HepG2 (cell line): ENCODE measurements around the gene RTP3. TPM values are rescaled to one million over a fixed set of nuclear protein-coding genes. Genes with fewer than 3 reads are reported as not detected.

Experiments used
- ATAC-seq: fragments of 200-7000 bp; cut with Tn5 transposase; 3 replicates; pipeline ENCODE4 v1.9.1; 2020; ENCODE audit warnings: mild to moderate bottlenecking, moderate library complexity
- BruUV-seq: library from RNA; stranded (reverse); fragments of 400-500 nt; replicated peaks from 2 replicates; lab custom pipeline; 2021; lab: Mats Ljungman, UMichigan
- CTCF ChIA-PET: fragments of 300-600 bp; formaldehyde crosslinking; extraction: SDS; loops from one replicate; lab custom pipeline; 2021; ENCODE audit warnings: low total read pairs, inconsistent platforms, low intra/inter-chr PET ratio; lab: Yijun Ruan, JAX
- POLR2A ChIA-PET: fragments of 350-600 bp; sonication (Branson Sonifier 250); formaldehyde crosslinking; loops from one replicate; lab custom pipeline; 2020; ENCODE audit warnings: antibody characterized with exemption, inconsistent platforms; lab: Yijun Ruan, JAX
- DNase-seq: peaks from one replicate; pipeline ENCODE4 v3.0.0-alpha.2; 2015; ENCODE audit warnings: low spot score
- FAIRE-seq: peaks from 3 replicates; lab custom pipeline; 2011; peaks lifted over from hg19 to GRCh38; lab: Jason Lieb, UNC
- H2AFZ ChIP-seq: one replicate; pipeline ENCODE4 v1.6.1; 2011; ENCODE audit warnings: low read length, inconsistent platforms
- H3K27ac ChIP-seq: fragments of 300-600 bp; 3 replicates; pipeline ENCODE4 v1.8.0; 2011; ENCODE audit warnings: mixed run types, mild to moderate bottlenecking, mixed read lengths, low read length, inconsistent platforms; ENCODE audit not compliant: insufficient read depth; ENCODE audit errors: extremely low read length
- H3K27me3 ChIP-seq, 2 experiments: fragments of 200-600 bp in 1 of 2; 2 replicates in 1 of 2; 3 replicates in 1 of 2; pipeline versions ENCODE4 v1.6.0 to v1.8.0; 2011; ENCODE audit warnings: low read length in 2 of 2, mild to moderate bottlenecking in 2 of 2, moderate library complexity in 2 of 2, inconsistent platforms in 1 of 2; ENCODE audit not compliant: insufficient read depth in 2 of 2, control insufficient read depth in 1 of 2
- H3K36me3 ChIP-seq, 2 experiments: fragments of 200-600 bp in 1 of 2; replicated peaks in 1 of 2; 2 replicates in 1 of 2; 3 replicates in 1 of 2; pipeline versions ENCODE4 v1.5.1 to v1.8.0; 2011; ENCODE audit warnings: low read length in 2 of 2, inconsistent platforms in 1 of 2; ENCODE audit not compliant: insufficient read depth in 2 of 2, control insufficient read depth in 1 of 2
- H3K4me1 ChIP-seq: 2 replicates; pipeline ENCODE4 v1.5.1; 2012; ENCODE audit warnings: low read length, inconsistent platforms; ENCODE audit not compliant: insufficient read depth
- H3K4me2 ChIP-seq: 2 replicates; pipeline ENCODE4 v1.6.0; 2011; ENCODE audit warnings: low read depth, low read length, inconsistent platforms
- H3K4me3 ChIP-seq, 3 experiments: fragments of 200-600 bp in 1 of 3; sonication (generic), shearing (Covaris generic) in 1 of 3; replicated peaks in 1 of 3; 2 replicates each; pipeline ENCODE4 v1.5.1; 2011 to 2016; ENCODE audit warnings: low read length in 3 of 3, inconsistent platforms in 2 of 3, low read depth in 2 of 3, mild to moderate bottlenecking in 2 of 3, control low read depth in 1 of 3, mixed read lengths in 1 of 3; ENCODE audit not compliant: insufficient read depth in 1 of 3
- H3K79me2 ChIP-seq: one replicate; pipeline ENCODE4 v1.6.1; 2011; ENCODE audit warnings: low read length, inconsistent platforms; ENCODE audit not compliant: insufficient read depth
- H3K9ac ChIP-seq: 2 replicates; pipeline ENCODE4 v1.6.0; 2011; ENCODE audit warnings: mild to moderate bottlenecking, low read depth, low read length, inconsistent platforms; ENCODE audit not compliant: insufficient read depth
- H3K9me3 ChIP-seq: 2 replicates; pipeline ENCODE4 v1.5.1; 2012; ENCODE audit warnings: mild to moderate bottlenecking, low read length
- H4K20me1 ChIP-seq: 2 replicates; pipeline ENCODE4 v1.6.0; 2011; ENCODE audit warnings: inconsistent platforms, mild to moderate bottlenecking, low read length, moderate library complexity; ENCODE audit not compliant: insufficient read depth
- ARID2 ChIP-seq: sonication (generic); formaldehyde crosslinking; IDR thresholded peaks from 2 replicates; pipeline ENCODE4 v1.8.1; 2022; ENCODE audit warnings: mild to moderate bottlenecking, missing genetic modification reagents, borderline replicate concordance
- DPF2 ChIP-seq: sonication (generic); formaldehyde crosslinking; IDR thresholded peaks from 2 replicates; pipeline ENCODE4 v1.4.0; 2020; ENCODE audit warnings: mild to moderate bottlenecking, low read depth, missing genetic modification reagents, borderline replicate concordance
- GABPB1 ChIP-seq: IDR thresholded peaks from 2 replicates; pipeline ENCODE4 v1.6.1; 2016; ENCODE audit warnings: mild to moderate bottlenecking, missing genetic modification reagents, moderate library complexity, missing compliant biosample characterization
- KAT8 ChIP-seq: IDR thresholded peaks from 2 replicates; pipeline ENCODE4 v1.6.1; 2016; ENCODE audit warnings: missing genetic modification reagents, missing compliant biosample characterization
- ZNF251 ChIP-seq: sonication (generic); formaldehyde crosslinking; IDR thresholded peaks from 2 replicates; pipeline ENCODE4 v1.9.0; 2021; ENCODE audit warnings: mild to moderate bottlenecking, missing genetic modification reagents
- ZNF839 ChIP-seq: sonication (generic); formaldehyde crosslinking; IDR thresholded peaks from 2 replicates; pipeline ENCODE4 v1.4.0; 2020; ENCODE audit warnings: missing genetic modification reagents, mild to moderate bottlenecking, borderline replicate concordance
- whole genome bisulfite sequencing: methylation state at CpG from one replicate; pipeline ENCODE4 v1.1.6; 2017; ENCODE audit warnings: low lambda C conversion rate; 5-methylcytosine and 5-hydroxymethylcytosine counted together
- in situ Hi-C: cut with HindIII; loops from 2 replicates; pipeline ENCODE4 v1.10.0; 2017; ENCODE audit warnings: low pct_unique_long_range_greater_than_20kb; ENCODE audit not compliant: extremely low pct_ligation_motif_present
- intact Hi-C: fragments of 100-400 bp; cut with micrococcal nuclease; formaldehyde crosslinking; loops from one replicate; pipeline ENCODE4 v1.10.0; 2022; ENCODE audit not compliant: unreplicated experiment
- polyA plus RNA-seq, 8 experiments: library from polyadenylated mRNA; depleted of rRNA in 3 of 8; stranded (reverse) in 7 of 8; unstranded in 1 of 8; fragments of >200 nt; fragmentation: Illumina TruSeq in 4 of 8; extraction: Trizol in 4 of 8; gene quantifications; 2 replicates each; pipeline versions ENCODE4 v1.2.1 to v1.2.3, GENCODE V29; 2011 to 2016; ENCODE audit warnings: low read depth in 4 of 8, missing spikeins in 1 of 8, mixed read lengths in 1 of 8; ENCODE audit not compliant: insufficient read depth in 1 of 8
- total RNA-seq, 5 experiments: library from RNA; depleted of rRNA; stranded (reverse); fragments of >200 nt; fragmentation: Illumina TruSeq; extraction: Trizol; gene quantifications; 2 replicates each; pipeline ENCODE4 v1.2.3, GENCODE V29; 2016; ENCODE audit warnings: low read depth in 1 of 5
- TF ChIP-seq, protein P1 (sequence below): sonication (generic); formaldehyde crosslinking; IDR thresholded peaks from 2 replicates; pipeline ENCODE4 v1.5.0; 2020; ENCODE audit warnings: mild to moderate bottlenecking, missing genetic modification reagents, borderline replicate concordance
- TF ChIP-seq, protein P2 (sequence below): sonication (generic); formaldehyde crosslinking; IDR thresholded peaks from 2 replicates; pipeline ENCODE4 v1.5.0; 2020; ENCODE audit warnings: missing genetic modification reagents
- TF ChIP-seq, protein P3 (sequence below): sonication (generic); formaldehyde crosslinking; IDR thresholded peaks from 2 replicates; pipeline ENCODE4 v1.5.1; 2020; ENCODE audit warnings: mild to moderate bottlenecking, missing genetic modification reagents
- TF ChIP-seq, protein P4 (sequence below): IDR thresholded peaks from 2 replicates; pipeline ENCODE4 v1.6.1; 2016; ENCODE audit warnings: mild to moderate bottlenecking

Gene RTP3
- total and polyA plus RNA-seq, 2 of the 13 experiments (the other 11 are each of a cell fraction or from before 2014, with no cell fraction given) = 0.09 TPM; not detected in 1

DNA sequence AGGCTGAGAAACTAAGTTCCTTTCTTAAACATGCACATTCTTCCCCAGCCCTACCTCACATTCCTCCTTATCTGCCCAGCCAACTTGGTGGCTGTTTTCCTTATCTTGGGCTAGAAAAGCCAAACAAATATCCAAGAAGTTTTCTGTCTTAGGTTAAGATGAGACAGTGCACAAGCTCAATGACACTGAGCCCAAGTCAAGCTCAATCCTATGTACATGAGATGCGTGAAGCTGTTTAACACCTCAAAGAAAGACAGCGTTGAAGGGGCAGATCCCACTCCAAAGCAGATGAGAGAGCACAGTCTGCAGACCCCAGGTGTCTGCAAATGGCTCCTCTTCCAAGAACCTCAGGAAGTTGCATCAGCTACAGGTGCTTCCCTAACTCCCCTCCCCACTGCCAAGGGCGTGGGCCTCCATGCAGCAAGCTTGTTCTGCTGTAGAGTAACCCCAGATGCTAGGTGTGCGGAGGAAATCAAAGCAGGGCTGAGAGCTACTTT, 51.7 kb downstream of the RTP3 start:
- no peaks in the 10 kb centered on the region for H3K9me3 ChIP-seq
- H2AFZ ChIP-seq = no peak overlapping the region
- no peak overlapping the region for H3K9ac ChIP-seq
- no peaks in the 10 kb centered on the region for H3K4me1 ChIP-seq
- ATAC-seq = no peak
- WGBS = 53% methylated on average over 4 of the region's 4 CpGs
- H3K79me2 ChIP-seq = no peaks in the 10 kb centered on the region
- no peaks in the 10 kb centered on the region for H3K36me3 ChIP-seq
- in situ Hi-C loops (no loop called here), intact Hi-C loops (no loop called here)
- ChIA-PET CTCF (no interaction called here), POLR2A (no interaction called here)
- no TSS peak for BruUV-seq
- H3K27me3 ChIP-seq = no peaks in the 10 kb centered on the region; a peak in 1 of 5 replicates
- no peak for FAIRE-seq
- H3K4me2 ChIP-seq = no peak overlapping the region
- no peak overlapping the region for H3K27ac ChIP-seq
- no peaks in the 10 kb centered on the region for H4K20me1 ChIP-seq
- no peak for DNase-seq
- H3K4me3 ChIP-seq = no peak overlapping the region
- TF ChIP-seq, protein P1, sequence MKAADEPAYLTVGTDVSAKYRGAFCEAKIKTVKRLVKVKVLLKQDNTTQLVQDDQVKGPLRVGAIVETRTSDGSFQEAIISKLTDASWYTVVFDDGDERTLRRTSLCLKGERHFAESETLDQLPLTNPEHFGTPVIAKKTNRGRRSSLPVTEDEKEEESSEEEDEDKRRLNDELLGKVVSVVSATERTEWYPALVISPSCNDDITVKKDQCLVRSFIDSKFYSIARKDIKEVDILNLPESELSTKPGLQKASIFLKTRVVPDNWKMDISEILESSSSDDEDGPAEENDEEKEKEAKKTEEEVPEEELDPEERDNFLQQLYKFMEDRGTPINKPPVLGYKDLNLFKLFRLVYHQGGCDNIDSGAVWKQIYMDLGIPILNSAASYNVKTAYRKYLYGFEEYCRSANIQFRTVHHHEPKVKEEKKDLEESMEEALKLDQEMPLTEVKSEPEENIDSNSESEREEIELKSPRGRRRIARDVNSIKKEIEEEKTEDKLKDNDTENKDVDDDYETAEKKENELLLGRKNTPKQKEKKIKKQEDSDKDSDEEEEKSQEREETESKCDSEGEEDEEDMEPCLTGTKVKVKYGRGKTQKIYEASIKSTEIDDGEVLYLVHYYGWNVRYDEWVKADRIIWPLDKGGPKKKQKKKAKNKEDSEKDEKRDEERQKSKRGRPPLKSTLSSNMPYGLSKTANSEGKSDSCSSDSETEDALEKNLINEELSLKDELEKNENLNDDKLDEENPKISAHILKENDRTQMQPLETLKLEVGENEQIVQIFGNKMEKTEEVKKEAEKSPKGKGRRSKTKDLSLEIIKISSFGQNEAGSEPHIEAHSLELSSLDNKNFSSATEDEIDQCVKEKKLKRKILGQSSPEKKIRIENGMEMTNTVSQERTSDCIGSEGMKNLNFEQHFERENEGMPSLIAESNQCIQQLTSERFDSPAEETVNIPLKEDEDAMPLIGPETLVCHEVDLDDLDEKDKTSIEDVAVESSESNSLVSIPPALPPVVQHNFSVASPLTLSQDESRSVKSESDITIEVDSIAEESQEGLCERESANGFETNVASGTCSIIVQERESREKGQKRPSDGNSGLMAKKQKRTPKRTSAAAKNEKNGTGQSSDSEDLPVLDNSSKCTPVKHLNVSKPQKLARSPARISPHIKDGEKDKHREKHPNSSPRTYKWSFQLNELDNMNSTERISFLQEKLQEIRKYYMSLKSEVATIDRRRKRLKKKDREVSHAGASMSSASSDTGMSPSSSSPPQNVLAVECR (CRISPR knock-in tag) = no peak
- TF ChIP-seq ARID2 (no peak), ZNF251 (CRISPR knock-in tag) (no peak), ZNF839 (no peak), GABPB1 (CRISPR knock-in tag) (no peak), KAT8 (CRISPR knock-in tag) (no peak), DPF2 (CRISPR knock-in tag) (no peak)
- TF ChIP-seq, protein P2, sequence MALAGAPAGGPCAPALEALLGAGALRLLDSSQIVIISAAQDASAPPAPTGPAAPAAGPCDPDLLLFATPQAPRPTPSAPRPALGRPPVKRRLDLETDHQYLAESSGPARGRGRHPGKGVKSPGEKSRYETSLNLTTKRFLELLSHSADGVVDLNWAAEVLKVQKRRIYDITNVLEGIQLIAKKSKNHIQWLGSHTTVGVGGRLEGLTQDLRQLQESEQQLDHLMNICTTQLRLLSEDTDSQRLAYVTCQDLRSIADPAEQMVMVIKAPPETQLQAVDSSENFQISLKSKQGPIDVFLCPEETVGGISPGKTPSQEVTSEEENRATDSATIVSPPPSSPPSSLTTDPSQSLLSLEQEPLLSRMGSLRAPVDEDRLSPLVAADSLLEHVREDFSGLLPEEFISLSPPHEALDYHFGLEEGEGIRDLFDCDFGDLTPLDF = no peak
- TF ChIP-seq, protein P3, sequence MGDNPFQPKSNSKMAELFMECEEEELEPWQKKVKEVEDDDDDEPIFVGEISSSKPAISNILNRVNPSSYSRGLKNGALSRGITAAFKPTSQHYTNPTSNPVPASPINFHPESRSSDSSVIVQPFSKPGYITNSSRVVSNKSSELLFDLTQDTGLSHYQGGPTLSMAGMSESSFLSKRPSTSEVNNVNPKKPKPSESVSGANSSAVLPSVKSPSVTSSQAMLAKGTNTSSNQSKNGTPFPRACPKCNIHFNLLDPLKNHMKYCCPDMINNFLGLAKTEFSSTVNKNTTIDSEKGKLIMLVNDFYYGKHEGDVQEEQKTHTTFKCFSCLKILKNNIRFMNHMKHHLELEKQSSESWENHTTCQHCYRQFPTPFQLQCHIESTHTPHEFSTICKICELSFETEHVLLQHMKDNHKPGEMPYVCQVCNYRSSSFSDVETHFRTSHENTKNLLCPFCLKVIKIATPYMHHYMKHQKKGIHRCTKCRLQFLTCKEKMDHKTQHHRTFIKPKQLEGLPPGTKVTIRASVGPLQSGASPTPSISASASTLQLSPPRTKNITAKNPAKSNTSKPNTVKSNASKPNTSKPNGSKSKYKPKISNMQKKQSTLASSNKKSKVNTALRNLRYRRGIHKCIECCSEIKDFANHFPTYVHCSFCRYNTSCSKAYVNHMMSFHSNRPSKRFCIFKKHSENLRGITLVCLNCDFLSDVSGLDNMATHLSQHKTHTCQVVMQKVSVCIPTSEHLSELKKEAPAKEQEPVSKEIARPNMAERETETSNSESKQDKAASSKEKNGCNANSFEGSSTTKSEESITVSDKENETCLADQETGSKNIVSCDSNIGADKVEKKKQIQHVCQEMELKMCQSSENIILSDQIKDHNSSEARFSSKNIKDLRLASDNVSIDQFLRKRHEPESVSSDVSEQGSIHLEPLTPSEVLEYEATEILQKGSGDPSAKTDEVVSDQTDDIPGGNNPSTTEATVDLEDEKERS (CRISPR knock-in tag) = no peak
- TF ChIP-seq, protein P4, sequence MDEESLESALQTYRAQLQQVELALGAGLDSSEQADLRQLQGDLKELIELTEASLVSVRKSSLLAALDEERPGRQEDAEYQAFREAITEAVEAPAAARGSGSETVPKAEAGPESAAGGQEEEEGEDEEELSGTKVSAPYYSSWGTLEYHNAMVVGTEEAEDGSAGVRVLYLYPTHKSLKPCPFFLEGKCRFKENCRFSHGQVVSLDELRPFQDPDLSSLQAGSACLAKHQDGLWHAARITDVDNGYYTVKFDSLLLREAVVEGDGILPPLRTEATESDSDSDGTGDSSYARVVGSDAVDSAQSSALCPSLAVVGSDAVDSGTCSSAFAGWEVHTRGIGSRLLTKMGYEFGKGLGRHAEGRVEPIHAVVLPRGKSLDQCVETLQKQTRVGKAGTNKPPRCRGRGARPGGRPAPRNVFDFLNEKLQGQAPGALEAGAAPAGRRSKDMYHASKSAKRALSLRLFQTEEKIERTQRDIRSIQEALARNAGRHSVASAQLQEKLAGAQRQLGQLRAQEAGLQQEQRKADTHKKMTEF (CRISPR knock-in tag) = no peak
